DOHH2 (cell line): ENCODE results near the gene METRN.

ENCODE experiments used
- H3F3A ChIP-seq: fragments of 200-600 bp; sonication (generic), shearing (Covaris generic); 2 replicates; pipeline ENCODE4 v1.6.0; 2016; ENCODE audit warnings: antibody characterized with exemption, mild to moderate bottlenecking; ENCODE audit not compliant: control insufficient read depth, insufficient read depth
- H3K27ac ChIP-seq: fragments of 200-600 bp; sonication (generic); 2 replicates; pipeline ENCODE4 v1.5.1; 2014; ENCODE audit warnings: low read depth, mild to moderate bottlenecking, low read length, moderate library complexity
- H3K27me3 ChIP-seq: fragments of 200-600 bp; sonication (generic); 2 replicates; pipeline ENCODE4 v1.6.1; 2014; ENCODE audit warnings: mild to moderate bottlenecking, low read length, mixed read lengths; ENCODE audit not compliant: control insufficient read depth
- H3K36me3 ChIP-seq: fragments of 200-600 bp; sonication (generic); 2 replicates; pipeline ENCODE4 v1.6.1; 2014; ENCODE audit warnings: mild to moderate bottlenecking, low read length, moderate library complexity, mixed read lengths; ENCODE audit not compliant: control insufficient read depth
- H3K4me1 ChIP-seq: fragments of 200-600 bp; sonication (generic); 2 replicates; pipeline ENCODE4 v1.6.1; 2014; ENCODE audit warnings: mild to moderate bottlenecking, low read length, mixed read lengths; ENCODE audit not compliant: control insufficient read depth
- H3K4me2 ChIP-seq: fragments of 200-600 bp; sonication (generic); 2 replicates; pipeline ENCODE4 v1.6.0; 2014; ENCODE audit warnings: mild to moderate bottlenecking, low read length, moderate library complexity
- H3K4me3 ChIP-seq: fragments of 200-600 bp; sonication (generic); 2 replicates; pipeline ENCODE4 v1.5.1; 2014; ENCODE audit warnings: mild to moderate bottlenecking, low read length, mixed read lengths
- H3K79me2 ChIP-seq: fragments of 200-600 bp; sonication (generic); 2 replicates; pipeline ENCODE4 v1.6.1; 2014; ENCODE audit warnings: mild to moderate bottlenecking, low read length, mixed read lengths; ENCODE audit not compliant: control insufficient read depth
- H3K9me2 ChIP-seq: fragments of 200-600 bp; sonication (generic); replicated peaks from 2 replicates; pipeline ENCODE4 v1.6.1; 2014; ENCODE audit warnings: mild to moderate bottlenecking, low read length, mixed read lengths; ENCODE audit not compliant: control insufficient read depth
- H3K9me3 ChIP-seq: fragments of 200-600 bp; sonication (generic); 2 replicates; pipeline ENCODE4 v1.6.1; 2014; ENCODE audit warnings: antibody characterized with exemption, low read length, mixed read lengths; ENCODE audit not compliant: control insufficient read depth, insufficient read depth
- H4K20me1 ChIP-seq: fragments of 200-600 bp; sonication (generic); 2 replicates; pipeline ENCODE4 v1.6.0; 2014; ENCODE audit warnings: low read depth, mild to moderate bottlenecking, antibody characterized with exemption, low read length, moderate library complexity; ENCODE audit not compliant: control insufficient read depth, insufficient read depth
- EZH2phosphoT487 ChIP-seq: fragments of 200-600 bp; sonication (generic); IDR thresholded peaks from 2 replicates; pipeline ENCODE4 v1.6.1; 2017; ENCODE audit warnings: borderline replicate concordance, mild to moderate bottlenecking, antibody characterized with exemption, low read length, moderate library complexity, mixed read lengths
- TF ChIP-seq, protein P1 (sequence below): fragments of 200-600 bp; sonication (generic); IDR thresholded peaks from one replicate; pipeline ENCODE4 v1.5.1; 2014; ENCODE audit warnings: antibody characterized with exemption, mild to moderate bottlenecking, low read depth, low read length; ENCODE audit not compliant: poor library complexity, severe bottlenecking

Gene METRN

DNA sequence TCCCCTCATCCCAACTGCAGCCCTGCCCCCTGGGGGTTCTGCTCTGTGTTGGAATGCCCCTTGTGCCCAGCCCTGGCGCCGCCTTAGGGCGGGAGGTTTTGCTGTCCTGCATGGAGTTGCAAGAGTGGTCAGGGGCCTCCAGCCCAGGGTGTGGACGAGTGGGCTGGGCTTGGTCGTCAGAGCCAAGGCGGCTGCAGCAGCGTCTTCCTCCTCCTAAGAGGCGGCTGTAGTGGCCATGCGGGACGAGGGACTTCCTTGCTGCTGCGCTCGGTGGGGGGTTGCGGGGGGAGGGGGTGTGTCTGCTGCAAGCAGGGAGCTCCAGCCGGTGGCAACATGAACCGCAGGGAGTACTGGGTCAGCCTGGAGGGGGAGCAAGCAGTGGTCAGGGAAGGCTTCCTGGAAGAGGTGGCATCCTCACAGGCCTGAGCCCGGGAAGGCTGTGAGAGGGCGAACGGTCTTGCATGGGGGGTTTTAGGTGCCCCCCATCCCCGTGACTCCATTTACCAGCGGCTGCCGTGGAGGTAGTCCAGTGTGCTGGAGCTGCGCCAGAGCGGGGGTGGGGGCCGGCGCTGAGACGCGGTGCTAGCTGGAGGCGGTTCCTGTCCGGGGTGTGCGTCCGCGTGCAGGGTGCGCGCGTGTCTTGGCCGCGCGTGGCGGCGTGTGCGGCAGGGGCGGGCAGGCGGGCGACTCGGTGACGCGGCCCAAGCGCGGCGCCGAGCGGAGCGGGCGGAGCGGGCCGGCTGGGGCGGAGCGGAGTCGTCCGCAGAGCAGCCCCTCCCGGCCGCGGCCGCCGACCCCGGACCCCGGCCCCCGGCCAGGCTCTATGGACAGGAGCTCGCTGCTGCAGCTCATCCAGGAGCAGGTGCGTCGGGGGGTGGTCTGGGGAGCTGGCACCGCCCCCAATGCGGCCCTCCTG is 39.7 kb upstream of the METRN start, which contains the start of gene RHBDL1:
Gene RHBDL1 (plus strand): TSS at position 704 of the 916 bp plus-strand sequence. CDS start 120 bp downstream, at position 824.
- H3K79me2 ChIP-seq = no peaks in the 10 kb centered on the region
- peaks cover 39% of the 10 kb centered on the region for H3K36me3 ChIP-seq
- no peaks in the 10 kb centered on the region for H3K9me3 ChIP-seq
- H3K4me2 ChIP-seq = peak within 1 kb of the TSS; percentile 12; the same call in 1 of the 2 replicates
- H3K4me3 ChIP-seq = no peak within 1 kb of the TSS
- no peak for TF ChIP-seq EZH2phosphoT487
- TF ChIP-seq, protein P1, sequence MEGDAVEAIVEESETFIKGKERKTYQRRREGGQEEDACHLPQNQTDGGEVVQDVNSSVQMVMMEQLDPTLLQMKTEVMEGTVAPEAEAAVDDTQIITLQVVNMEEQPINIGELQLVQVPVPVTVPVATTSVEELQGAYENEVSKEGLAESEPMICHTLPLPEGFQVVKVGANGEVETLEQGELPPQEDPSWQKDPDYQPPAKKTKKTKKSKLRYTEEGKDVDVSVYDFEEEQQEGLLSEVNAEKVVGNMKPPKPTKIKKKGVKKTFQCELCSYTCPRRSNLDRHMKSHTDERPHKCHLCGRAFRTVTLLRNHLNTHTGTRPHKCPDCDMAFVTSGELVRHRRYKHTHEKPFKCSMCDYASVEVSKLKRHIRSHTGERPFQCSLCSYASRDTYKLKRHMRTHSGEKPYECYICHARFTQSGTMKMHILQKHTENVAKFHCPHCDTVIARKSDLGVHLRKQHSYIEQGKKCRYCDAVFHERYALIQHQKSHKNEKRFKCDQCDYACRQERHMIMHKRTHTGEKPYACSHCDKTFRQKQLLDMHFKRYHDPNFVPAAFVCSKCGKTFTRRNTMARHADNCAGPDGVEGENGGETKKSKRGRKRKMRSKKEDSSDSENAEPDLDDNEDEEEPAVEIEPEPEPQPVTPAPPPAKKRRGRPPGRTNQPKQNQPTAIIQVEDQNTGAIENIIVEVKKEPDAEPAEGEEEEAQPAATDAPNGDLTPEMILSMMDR = no peak
- H3K27ac ChIP-seq = no peak within 1 kb of the TSS
- peaks cover 3% of the 10 kb centered on the region; the same call in 1 of the 2 replicates for H3K27me3 ChIP-seq
- peaks cover 5% of the 10 kb centered on the region; the same call in 1 of the 2 replicates for H4K20me1 ChIP-seq
- H3K4me1 ChIP-seq = peaks cover 18% of the 10 kb centered on the region
- no peaks in the 10 kb centered on the region for H3K9me2 ChIP-seq
- no peaks in the 10 kb centered on the region; the same call in 1 of the 2 replicates for H3F3A ChIP-seq

DNA sequence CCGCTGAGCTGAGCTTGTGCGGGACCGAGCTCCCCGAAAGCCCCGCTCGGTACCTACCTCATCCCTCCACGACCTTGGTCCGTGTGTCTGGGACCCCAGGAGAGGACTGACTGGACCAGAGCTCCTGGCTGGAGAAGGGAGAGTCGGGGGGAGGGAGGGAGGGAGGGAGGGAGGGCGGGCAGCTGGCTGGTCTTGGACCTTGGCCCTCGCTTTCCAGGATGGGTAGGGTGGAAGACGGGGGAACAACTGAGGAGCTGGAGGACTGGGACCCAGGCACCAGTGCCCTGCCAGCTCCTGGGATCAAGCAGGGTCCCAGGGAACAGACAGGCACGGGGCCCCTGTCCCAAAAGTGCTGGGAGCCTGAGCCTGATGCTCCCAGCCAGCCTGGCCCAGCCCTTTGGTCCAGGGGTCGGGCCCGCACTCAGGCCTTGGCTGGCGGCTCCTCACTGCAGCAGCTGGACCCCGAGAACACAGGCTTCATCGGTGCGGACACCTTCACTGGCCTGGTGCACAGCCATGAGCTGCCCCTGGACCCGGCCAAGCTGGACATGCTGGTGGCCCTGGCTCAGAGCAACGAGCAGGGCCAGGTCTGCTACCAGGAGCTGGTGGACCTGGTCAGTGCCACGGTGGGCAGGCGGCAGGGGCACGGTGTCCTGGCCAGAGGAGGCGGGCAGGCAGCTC is 38.9 kb upstream of the METRN start:
- peaks cover 20% of the 10 kb centered on the region for H3K4me1 ChIP-seq
- H4K20me1 ChIP-seq = peaks cover 9% of the 10 kb centered on the region; the same call in 1 of the 2 replicates

DNA sequence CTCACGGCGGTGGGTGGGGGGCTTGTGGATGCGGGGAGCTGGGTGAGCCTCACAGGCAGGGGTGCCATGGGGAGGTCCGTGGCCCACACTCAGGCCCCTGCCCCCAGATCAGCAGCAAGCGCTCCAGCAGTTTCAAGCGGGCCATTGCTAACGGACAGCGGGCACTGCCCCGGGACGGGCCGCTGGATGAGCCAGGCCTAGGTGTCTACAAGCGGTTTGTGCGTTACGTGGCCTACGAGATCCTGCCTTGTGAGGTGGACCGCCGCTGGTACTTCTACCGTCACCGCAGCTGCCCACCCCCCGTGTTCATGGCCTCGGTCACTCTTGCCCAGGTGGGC is 38.4 kb upstream of the METRN start:
- no peak overlapping the region for H3K4me2 ChIP-seq
- no peaks in the 10 kb centered on the region for H3K9me2 ChIP-seq
- peaks cover 14% of the 10 kb centered on the region; the same call in 1 of the 2 replicates for H4K20me1 ChIP-seq
- H3K36me3 ChIP-seq = peaks cover 36% of the 10 kb centered on the region
- H3K79me2 ChIP-seq = peaks cover 12% of the 10 kb centered on the region
- H3K9me3 ChIP-seq = no peaks in the 10 kb centered on the region
- peaks cover 3% of the 10 kb centered on the region; the same call in 1 of the 2 replicates for H3K27me3 ChIP-seq
- no peak overlapping the region for H3K4me3 ChIP-seq
- no peak overlapping the region for H3K27ac ChIP-seq
- peaks cover 25% of the 10 kb centered on the region for H3K4me1 ChIP-seq
- no peaks in the 10 kb centered on the region; the same call in 1 of the 2 replicates for H3F3A ChIP-seq
- TF ChIP-seq, protein P1 = no peak
- no peak for TF ChIP-seq EZH2phosphoT487

More for the DNA sequence above, 38.9 kb upstream of the METRN start:
- Histone ChIP-seq H3K4me2 (no peak overlapping the region), H3F3A (no peaks in the 10 kb centered on the region; the same call in 1 of the 2 replicates), H3K9me3 (no peaks in the 10 kb centered on the region), H3K36me3 (peaks cover 35% of the 10 kb centered on the region), H3K79me2 (peaks cover 7% of the 10 kb centered on the region), H3K27me3 (peaks cover 3% of the 10 kb centered on the region; the same call in 1 of the 2 replicates), H3K9me2 (no peaks in the 10 kb centered on the region), H3K4me3 (no peak overlapping the region), H3K27ac (no peak overlapping the region)
- TF ChIP-seq, protein P1 = no peak
- no peak for TF ChIP-seq EZH2phosphoT487
